ENCODE measurements around the gene ATM.

The ATM gene, protein sequence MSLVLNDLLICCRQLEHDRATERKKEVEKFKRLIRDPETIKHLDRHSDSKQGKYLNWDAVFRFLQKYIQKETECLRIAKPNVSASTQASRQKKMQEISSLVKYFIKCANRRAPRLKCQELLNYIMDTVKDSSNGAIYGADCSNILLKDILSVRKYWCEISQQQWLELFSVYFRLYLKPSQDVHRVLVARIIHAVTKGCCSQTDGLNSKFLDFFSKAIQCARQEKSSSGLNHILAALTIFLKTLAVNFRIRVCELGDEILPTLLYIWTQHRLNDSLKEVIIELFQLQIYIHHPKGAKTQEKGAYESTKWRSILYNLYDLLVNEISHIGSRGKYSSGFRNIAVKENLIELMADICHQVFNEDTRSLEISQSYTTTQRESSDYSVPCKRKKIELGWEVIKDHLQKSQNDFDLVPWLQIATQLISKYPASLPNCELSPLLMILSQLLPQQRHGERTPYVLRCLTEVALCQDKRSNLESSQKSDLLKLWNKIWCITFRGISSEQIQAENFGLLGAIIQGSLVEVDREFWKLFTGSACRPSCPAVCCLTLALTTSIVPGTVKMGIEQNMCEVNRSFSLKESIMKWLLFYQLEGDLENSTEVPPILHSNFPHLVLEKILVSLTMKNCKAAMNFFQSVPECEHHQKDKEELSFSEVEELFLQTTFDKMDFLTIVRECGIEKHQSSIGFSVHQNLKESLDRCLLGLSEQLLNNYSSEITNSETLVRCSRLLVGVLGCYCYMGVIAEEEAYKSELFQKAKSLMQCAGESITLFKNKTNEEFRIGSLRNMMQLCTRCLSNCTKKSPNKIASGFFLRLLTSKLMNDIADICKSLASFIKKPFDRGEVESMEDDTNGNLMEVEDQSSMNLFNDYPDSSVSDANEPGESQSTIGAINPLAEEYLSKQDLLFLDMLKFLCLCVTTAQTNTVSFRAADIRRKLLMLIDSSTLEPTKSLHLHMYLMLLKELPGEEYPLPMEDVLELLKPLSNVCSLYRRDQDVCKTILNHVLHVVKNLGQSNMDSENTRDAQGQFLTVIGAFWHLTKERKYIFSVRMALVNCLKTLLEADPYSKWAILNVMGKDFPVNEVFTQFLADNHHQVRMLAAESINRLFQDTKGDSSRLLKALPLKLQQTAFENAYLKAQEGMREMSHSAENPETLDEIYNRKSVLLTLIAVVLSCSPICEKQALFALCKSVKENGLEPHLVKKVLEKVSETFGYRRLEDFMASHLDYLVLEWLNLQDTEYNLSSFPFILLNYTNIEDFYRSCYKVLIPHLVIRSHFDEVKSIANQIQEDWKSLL (N-terminal part only)

GRCh38 chr11:108222574-108223347 lies at the start of gene ATM, which contains the start of gene NPAT:
Gene ATM, plus strand, starts transcription at chr11:108223067. Its CDS starts 4,558 bp downstream, at chr11:108227625.
Gene NPAT, minus strand, starts transcription at chr11:108222638. Its CDS starts 102 bp downstream, at chr11:108222536.
- H3K27ac ChIP-seq = peak within 1 kb of the TSS; percentile 96
- TF ChIP-seq CTCF (IDR thresholded peaks at IDR 0.05) = peak; percentile 89
- no peaks in the 10 kb centered on the region for H3K27me3 ChIP-seq
- peaks cover 10% of the 10 kb centered on the region for H3K36me3 ChIP-seq
- H3K4me3 ChIP-seq (ENCODE audit: low read depth in 1 of 2, low read length in 1 of 2) = peak within 1 kb of the TSS; percentile 85 to 97
- H3K4me1 ChIP-seq (ENCODE audit: control insufficient read depth in 1 of 2, insufficient read depth in 1 of 2, low read depth in 1 of 2, low read length in 1 of 2) = peaks cover 54 to 60% of the 10 kb centered on the region in 2 experiments
- no peaks in the 10 kb centered on the region for H3K9me3 ChIP-seq

DNA sequence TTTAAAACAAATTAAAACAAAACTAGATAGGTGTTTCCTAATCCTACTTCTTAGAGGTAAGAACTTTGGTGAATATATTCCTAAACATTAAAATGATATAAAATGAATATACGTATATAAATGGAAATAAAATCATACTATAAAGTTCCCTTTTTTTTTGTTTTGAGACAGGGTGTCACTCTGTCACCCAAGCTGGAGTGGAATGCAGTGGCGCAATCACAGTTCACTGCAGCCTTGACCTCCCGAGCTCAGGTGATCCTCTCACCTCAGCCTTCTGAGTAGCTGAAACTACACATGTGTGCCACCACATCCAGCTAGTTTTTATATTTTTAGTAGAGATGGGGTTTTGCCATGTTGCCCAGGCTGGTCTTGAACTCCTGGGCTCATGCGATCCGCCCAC lies 45.3 kb upstream of the ATM start:
- no peaks in the 10 kb centered on the region for H3K9me3 ChIP-seq
- peaks cover 90% of the 10 kb centered on the region for H3K36me3 ChIP-seq
- H3K4me1 ChIP-seq (ENCODE audit: control insufficient read depth in 1 of 2, insufficient read depth in 1 of 2, low read depth in 1 of 2, low read length in 1 of 2) = no peaks in the 10 kb centered on the region

DNA sequence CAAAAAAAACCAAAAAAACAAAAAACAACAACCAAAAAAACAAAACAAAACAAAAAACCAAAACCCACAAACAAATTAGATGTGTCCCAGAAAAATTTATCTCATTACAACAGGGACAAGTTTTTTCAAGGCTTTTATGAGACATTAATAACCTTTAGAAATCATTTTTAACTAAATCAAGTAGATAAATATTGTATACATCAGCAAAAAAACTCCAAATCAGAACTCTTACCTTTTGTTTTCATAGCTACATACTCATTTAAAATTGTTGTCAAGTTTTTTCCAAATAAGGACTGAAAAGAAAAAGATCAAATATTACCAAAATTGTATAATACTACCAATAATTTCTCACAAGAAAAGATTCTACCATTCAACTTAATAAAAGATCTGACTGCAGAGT lies 29.1 kb upstream of the ATM start:
- no peak for TF ChIP-seq CTCF (IDR thresholded peaks at IDR 0.05)
- peaks cover 54% of the 10 kb centered on the region for H3K36me3 ChIP-seq
- no peaks in the 10 kb centered on the region for H3K9me3 ChIP-seq
- no peaks in the 10 kb centered on the region for H3K27me3 ChIP-seq
- H3K4me1 ChIP-seq (ENCODE audit: control insufficient read depth in 1 of 2, insufficient read depth in 1 of 2, low read depth in 1 of 2, low read length in 1 of 2) = peaks cover under 1 to 4% of the 10 kb centered on the region in 2 experiments
- H3K4me3 ChIP-seq (ENCODE audit: low read depth in 1 of 2, low read length in 1 of 2) = no peak overlapping the region
- H3K27ac ChIP-seq = no peak overlapping the region

More for the DNA sequence above, 45.3 kb upstream of the ATM start:
- H3K27ac ChIP-seq = no peak overlapping the region
- H3K4me3 ChIP-seq (ENCODE audit: low read depth in 1 of 2, low read length in 1 of 2) = no peak overlapping the region
- no peaks in the 10 kb centered on the region for H3K27me3 ChIP-seq
- no peak for TF ChIP-seq CTCF (IDR thresholded peaks at IDR 0.05)

DNA sequence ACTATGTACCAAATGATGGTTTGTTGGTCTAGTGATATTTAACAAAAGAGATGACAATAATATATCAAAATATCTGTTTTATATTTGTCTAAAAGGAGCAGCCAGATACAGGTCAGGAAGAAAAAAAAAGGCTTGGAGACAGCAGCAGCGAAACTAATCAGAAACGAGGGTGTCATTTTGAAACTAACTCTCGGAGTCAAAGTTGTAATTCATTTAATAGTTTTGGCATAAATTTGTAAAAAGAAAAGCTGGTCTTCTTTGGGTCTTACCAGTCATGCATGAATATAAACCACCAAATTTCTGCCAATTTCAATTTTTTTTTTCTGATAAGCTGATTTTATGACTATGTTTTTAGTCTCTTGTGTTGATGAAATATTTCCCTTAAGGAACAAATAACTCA lies 26.0 kb upstream of the ATM start:
- Histone ChIP-seq H3K4me3 (ENCODE audit: low read depth in 1 of 2, low read length in 1 of 2) (no peak overlapping the region), H3K27me3 (no peaks in the 10 kb centered on the region), H3K36me3 (peaks cover 36% of the 10 kb centered on the region), H3K9me3 (no peaks in the 10 kb centered on the region), H3K27ac (no peak overlapping the region), H3K4me1 (ENCODE audit: control insufficient read depth in 1 of 2, insufficient read depth in 1 of 2, low read depth in 1 of 2, low read length in 1 of 2) (peaks cover 28 to 33% of the 10 kb centered on the region in 2 experiments)
- TF ChIP-seq CTCF (IDR thresholded peaks at IDR 0.05) = no peak
